GM12878 (cell line): ENCODE data around the gene AHR.

Source experiments
- BCL11A ChIP-seq: IDR thresholded peaks from 2 replicates; pipeline ENCODE4 v1.6.1; 2011; ENCODE audit warnings: low read depth, low read length
- NR2F1 ChIP-seq: fragments of 450-650 bp; conservative IDR thresholded peaks from 2 replicates; pipeline ENCODE4 v1.6.1; 2017; ENCODE audit warnings: mild to moderate bottlenecking
- NRF1 ChIP-seq: conservative IDR thresholded peaks from 2 replicates; pipeline ENCODE4 v1.6.1; 2011; ENCODE audit warnings: mild to moderate bottlenecking, low read depth, low read length, improper control_type of control experiment
- SMC3 ChIP-seq: IDR thresholded peaks from 2 replicates; pipeline ENCODE4 v1.6.1; 2011; ENCODE audit warnings: low read length, improper control_type of control experiment, borderline replicate concordance
- SUZ12 ChIP-seq: fragments of 200-600 bp; sonication (generic); IDR thresholded peaks from one replicate; pipeline ENCODE4 v1.6.1; 2018; ENCODE audit warnings: antibody characterized with exemption, mild to moderate bottlenecking; ENCODE audit not compliant: unreplicated experiment
- TF ChIP-seq, protein P1 (sequence below), 3 experiments: IDR thresholded peaks in 2 of 3; conservative IDR thresholded peaks in 1 of 3; 2 replicates each; pipeline ENCODE4 v1.5.1; 2011; ENCODE audit warnings: low read depth in 3 of 3, low read length in 3 of 3, mild to moderate bottlenecking in 3 of 3, control low read depth in 2 of 3, moderate library complexity in 2 of 3, inconsistent platforms in 1 of 3, mixed read lengths in 1 of 3; ENCODE audit not compliant: control insufficient read depth in 2 of 3, insufficient read depth in 1 of 3; ENCODE audit errors: extremely low read depth in 1 of 3
- TF ChIP-seq, protein P2 (sequence below): IDR thresholded peaks from 2 replicates; pipeline ENCODE4 v1.6.1; 2011; ENCODE audit warnings: low read depth, mild to moderate bottlenecking, low read length, moderate library complexity, borderline replicate concordance; ENCODE audit errors: extremely low read depth
- TF ChIP-seq, protein P3 (sequence below): fragments of 450-650 bp; formaldehyde crosslinking; IDR thresholded peaks from 2 replicates; pipeline ENCODE4 v1.5.0; 2022; ENCODE audit warnings: mild to moderate bottlenecking, missing genetic modification characterization

DNA sequence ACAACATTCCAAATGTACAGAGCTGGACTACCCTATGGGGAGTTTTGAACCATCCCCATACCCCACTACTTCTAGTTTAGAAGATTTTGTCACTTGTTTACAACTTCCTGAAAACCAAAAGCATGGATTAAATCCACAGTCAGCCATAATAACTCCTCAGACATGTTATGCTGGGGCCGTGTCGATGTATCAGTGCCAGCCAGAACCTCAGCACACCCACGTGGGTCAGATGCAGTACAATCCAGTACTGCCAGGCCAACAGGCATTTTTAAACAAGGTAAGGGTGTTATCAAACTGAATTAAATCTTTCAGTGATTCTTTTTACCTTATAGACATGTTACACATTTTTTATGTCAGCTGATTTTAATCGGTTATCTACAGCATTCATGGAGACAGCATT lies 41.5 kb downstream of the AHR start:
- TF ChIP-seq BCL11A (no peak), SUZ12 (no peak), NR2F1 (no peak), SMC3 (no peak), NRF1 (no peak)
- TF ChIP-seq, protein P1, sequence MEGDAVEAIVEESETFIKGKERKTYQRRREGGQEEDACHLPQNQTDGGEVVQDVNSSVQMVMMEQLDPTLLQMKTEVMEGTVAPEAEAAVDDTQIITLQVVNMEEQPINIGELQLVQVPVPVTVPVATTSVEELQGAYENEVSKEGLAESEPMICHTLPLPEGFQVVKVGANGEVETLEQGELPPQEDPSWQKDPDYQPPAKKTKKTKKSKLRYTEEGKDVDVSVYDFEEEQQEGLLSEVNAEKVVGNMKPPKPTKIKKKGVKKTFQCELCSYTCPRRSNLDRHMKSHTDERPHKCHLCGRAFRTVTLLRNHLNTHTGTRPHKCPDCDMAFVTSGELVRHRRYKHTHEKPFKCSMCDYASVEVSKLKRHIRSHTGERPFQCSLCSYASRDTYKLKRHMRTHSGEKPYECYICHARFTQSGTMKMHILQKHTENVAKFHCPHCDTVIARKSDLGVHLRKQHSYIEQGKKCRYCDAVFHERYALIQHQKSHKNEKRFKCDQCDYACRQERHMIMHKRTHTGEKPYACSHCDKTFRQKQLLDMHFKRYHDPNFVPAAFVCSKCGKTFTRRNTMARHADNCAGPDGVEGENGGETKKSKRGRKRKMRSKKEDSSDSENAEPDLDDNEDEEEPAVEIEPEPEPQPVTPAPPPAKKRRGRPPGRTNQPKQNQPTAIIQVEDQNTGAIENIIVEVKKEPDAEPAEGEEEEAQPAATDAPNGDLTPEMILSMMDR (IDR thresholded peaks at IDR 0.05 in 2 of 3, conservative IDR thresholded peaks at IDR 0.05 in 1 of 3; ENCODE audit: control insufficient read depth in 2 of 3, extremely low read depth in 1 of 3, insufficient read depth in 1 of 3, low read depth in 3 of 3, low read length in 3 of 3) = no peak
- TF ChIP-seq, protein P2, sequence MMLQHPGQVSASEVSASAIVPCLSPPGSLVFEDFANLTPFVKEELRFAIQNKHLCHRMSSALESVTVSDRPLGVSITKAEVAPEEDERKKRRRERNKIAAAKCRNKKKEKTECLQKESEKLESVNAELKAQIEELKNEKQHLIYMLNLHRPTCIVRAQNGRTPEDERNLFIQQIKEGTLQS = no peak
- TF ChIP-seq, protein P3, sequence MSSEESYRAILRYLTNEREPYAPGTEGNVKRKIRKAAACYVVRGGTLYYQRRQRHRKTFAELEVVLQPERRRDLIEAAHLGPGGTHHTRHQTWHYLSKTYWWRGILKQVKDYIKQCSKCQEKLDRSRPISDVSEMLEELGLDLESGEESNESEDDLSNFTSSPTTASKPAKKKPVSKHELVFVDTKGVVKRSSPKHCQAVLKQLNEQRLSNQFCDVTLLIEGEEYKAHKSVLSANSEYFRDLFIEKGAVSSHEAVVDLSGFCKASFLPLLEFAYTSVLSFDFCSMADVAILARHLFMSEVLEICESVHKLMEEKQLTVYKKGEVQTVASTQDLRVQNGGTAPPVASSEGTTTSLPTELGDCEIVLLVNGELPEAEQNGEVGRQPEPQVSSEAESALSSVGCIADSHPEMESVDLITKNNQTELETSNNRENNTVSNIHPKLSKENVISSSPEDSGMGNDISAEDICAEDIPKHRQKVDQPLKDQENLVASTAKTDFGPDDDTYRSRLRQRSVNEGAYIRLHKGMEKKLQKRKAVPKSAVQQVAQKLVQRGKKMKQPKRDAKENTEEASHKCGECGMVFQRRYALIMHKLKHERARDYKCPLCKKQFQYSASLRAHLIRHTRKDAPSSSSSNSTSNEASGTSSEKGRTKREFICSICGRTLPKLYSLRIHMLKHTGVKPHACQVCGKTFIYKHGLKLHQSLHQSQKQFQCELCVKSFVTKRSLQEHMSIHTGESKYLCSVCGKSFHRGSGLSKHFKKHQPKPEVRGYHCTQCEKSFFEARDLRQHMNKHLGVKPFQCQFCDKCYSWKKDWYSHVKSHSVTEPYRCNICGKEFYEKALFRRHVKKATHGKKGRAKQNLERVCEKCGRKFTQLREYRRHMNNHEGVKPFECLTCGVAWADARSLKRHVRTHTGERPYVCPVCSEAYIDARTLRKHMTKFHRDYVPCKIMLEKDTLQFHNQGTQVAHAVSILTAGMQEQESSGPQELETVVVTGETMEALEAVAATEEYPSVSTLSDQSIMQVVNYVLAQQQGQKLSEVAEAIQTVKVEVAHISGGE (CRISPR knock-in tag) = no peak
